IPS-20b (cell line): ENCODE data around the gene CLIC4.

Experiments
- H3K27ac ChIP-seq: one replicate; pipeline ENCODE4 v1.5.1; 2013; ENCODE audit warnings: low read length
- H3K27me3 ChIP-seq: 2 replicates; pipeline ENCODE4 v1.6.1; 2013; ENCODE audit warnings: mild to moderate bottlenecking, low read length, inconsistent platforms; ENCODE audit not compliant: insufficient read depth
- H3K36me3 ChIP-seq: 2 replicates; pipeline ENCODE4 v1.6.1; 2013; ENCODE audit warnings: low read depth, mild to moderate bottlenecking, inconsistent platforms, low read length, moderate library complexity; ENCODE audit not compliant: insufficient read depth
- H3K4me1 ChIP-seq: 2 replicates; pipeline ENCODE4 v1.6.1; 2013; ENCODE audit warnings: mild to moderate bottlenecking, control low read depth, inconsistent platforms, low read length, moderate library complexity; ENCODE audit not compliant: insufficient read depth
- H3K4me3 ChIP-seq: 2 replicates; pipeline ENCODE4 v1.5.1; 2013; ENCODE audit warnings: mild to moderate bottlenecking, low read length, inconsistent platforms
- H3K9ac ChIP-seq: 2 replicates; pipeline ENCODE4 v1.6.1; 2013; ENCODE audit warnings: low read depth, mild to moderate bottlenecking, inconsistent platforms, low read length, moderate library complexity
- H3K9me3 ChIP-seq: 2 replicates; pipeline ENCODE4 v1.6.1; 2013; ENCODE audit warnings: mild to moderate bottlenecking, low read depth, low read length, inconsistent platforms; ENCODE audit not compliant: insufficient read depth

Gene CLIC4

GRCh38 chr1:24828887-24829192, 83.6 kb downstream of the CLIC4 start:
- Histone ChIP-seq H3K27me3 (no peaks in the 10 kb centered on the region), H3K4me1 (no peaks in the 10 kb centered on the region), H3K36me3 (peaks cover 21% of the 10 kb centered on the region; the same call in 1 of the 2 replicates), H3K9me3 (no peaks in the 10 kb centered on the region), H3K9ac (no peak overlapping the region), H3K4me3 (no peak overlapping the region), H3K27ac (no peak overlapping the region)

GRCh38 chr1:24830680-24831272, 85.5 kb downstream of the CLIC4 start:
- Histone ChIP-seq H3K4me1 (no peaks in the 10 kb centered on the region), H3K36me3 (peaks cover 20% of the 10 kb centered on the region; the same call in 1 of the 2 replicates), H3K9me3 (no peaks in the 10 kb centered on the region), H3K27ac (no peak overlapping the region), H3K4me3 (no peak overlapping the region), H3K27me3 (no peaks in the 10 kb centered on the region), H3K9ac (no peak overlapping the region)

- Histone ChIP-seq H3K36me3 (peaks cover 55% of the 10 kb centered on the region), H3K27me3 (no peaks in the 10 kb centered on the region), H3K4me1 (no peaks in the 10 kb centered on the region), H3K9me3 (no peaks in the 10 kb centered on the region), H3K4me3 (no peak overlapping the region), H3K9ac (no peak overlapping the region), H3K27ac (no peak overlapping the region)
Observed at GRCh38 chr1:24841593-24841992, 96.3 kb downstream of the CLIC4 start.

- Histone ChIP-seq H3K27me3 (peaks cover 18% of the 10 kb centered on the region), H3K36me3 (peaks cover 33% of the 10 kb centered on the region), H3K4me3 (no peak overlapping the region), H3K27ac (no peak overlapping the region), H3K4me1 (no peaks in the 10 kb centered on the region), H3K9ac (no peak overlapping the region), H3K9me3 (no peaks in the 10 kb centered on the region)
Observed at GRCh38 chr1:24846671-24847070, 101.4 kb downstream of the CLIC4 start.

- Histone ChIP-seq H3K36me3 (peaks cover 17% of the 10 kb centered on the region; the same call in 1 of the 2 replicates), H3K27me3 (peaks cover 18% of the 10 kb centered on the region), H3K4me1 (no peaks in the 10 kb centered on the region), H3K9me3 (no peaks in the 10 kb centered on the region), H3K4me3 (peak overlapping the region; percentile 73), H3K27ac (no peak overlapping the region), H3K9ac (peak overlapping the region; percentile 29; the same call in 1 of the 2 replicates)
Observed at GRCh38 chr1:24847995-24848881, 103.0 kb downstream of the CLIC4 start.

GRCh38 chr1:24849672-24850295, 104.5 kb downstream of the CLIC4 start:
- 0 out of 2 replicates have a peak, but pooled peaks cover 2% of the 10 kb centered on the region for H3K36me3 ChIP-seq
- H3K9me3 ChIP-seq = no peaks in the 10 kb centered on the region
- no peaks in the 10 kb centered on the region for H3K4me1 ChIP-seq
- H3K9ac ChIP-seq = no peak overlapping the region
- peaks cover 18% of the 10 kb centered on the region for H3K27me3 ChIP-seq
- no peak overlapping the region for H3K27ac ChIP-seq
- no peak overlapping the region for H3K4me3 ChIP-seq

GRCh38 chr1:24850328-24850920, 105.2 kb downstream of the CLIC4 start:
- Histone ChIP-seq H3K4me1 (no peaks in the 10 kb centered on the region), H3K4me3 (no peak overlapping the region), H3K27ac (no peak overlapping the region), H3K27me3 (peaks cover 18% of the 10 kb centered on the region), H3K9ac (no peak overlapping the region), H3K36me3 (no peaks in the 10 kb centered on the region), H3K9me3 (no peaks in the 10 kb centered on the region)

- Histone ChIP-seq H3K9me3 (no peaks in the 10 kb centered on the region), H3K27me3 (peaks cover 13% of the 10 kb centered on the region), H3K4me1 (no peaks in the 10 kb centered on the region), H3K9ac (no peak overlapping the region), H3K4me3 (no peak overlapping the region), H3K27ac (no peak overlapping the region), H3K36me3 (no peaks in the 10 kb centered on the region)
Observed at GRCh38 chr1:24853649-24854048, 108.4 kb downstream of the CLIC4 start.

- Histone ChIP-seq H3K27me3 (no peaks in the 10 kb centered on the region), H3K36me3 (no peaks in the 10 kb centered on the region), H3K9ac (no peak overlapping the region), H3K4me3 (no peak overlapping the region), H3K27ac (no peak overlapping the region), H3K4me1 (no peaks in the 10 kb centered on the region), H3K9me3 (no peaks in the 10 kb centered on the region)
Observed at GRCh38 chr1:24855474-24855873, 110.2 kb downstream of the CLIC4 start.

- no peaks in the 10 kb centered on the region for H3K4me1 ChIP-seq
- H3K4me3 ChIP-seq = no peak overlapping the region
- no peaks in the 10 kb centered on the region for H3K36me3 ChIP-seq
- H3K27ac ChIP-seq = no peak overlapping the region
- no peak overlapping the region for H3K9ac ChIP-seq
- H3K27me3 ChIP-seq = no peaks in the 10 kb centered on the region
- no peaks in the 10 kb centered on the region for H3K9me3 ChIP-seq
Observed at GRCh38 chr1:24856787-24857506, 111.7 kb downstream of the CLIC4 start.

- Histone ChIP-seq H3K27me3 (no peaks in the 10 kb centered on the region), H3K9ac (no peak overlapping the region), H3K36me3 (no peaks in the 10 kb centered on the region), H3K4me1 (no peaks in the 10 kb centered on the region), H3K4me3 (no peak overlapping the region), H3K27ac (no peak overlapping the region), H3K9me3 (no peaks in the 10 kb centered on the region)
Observed at GRCh38 chr1:24857507-24858133, 112.4 kb downstream of the CLIC4 start.
